ENCODE data around the gene SPATA18.

The SPATA18 gene, protein sequence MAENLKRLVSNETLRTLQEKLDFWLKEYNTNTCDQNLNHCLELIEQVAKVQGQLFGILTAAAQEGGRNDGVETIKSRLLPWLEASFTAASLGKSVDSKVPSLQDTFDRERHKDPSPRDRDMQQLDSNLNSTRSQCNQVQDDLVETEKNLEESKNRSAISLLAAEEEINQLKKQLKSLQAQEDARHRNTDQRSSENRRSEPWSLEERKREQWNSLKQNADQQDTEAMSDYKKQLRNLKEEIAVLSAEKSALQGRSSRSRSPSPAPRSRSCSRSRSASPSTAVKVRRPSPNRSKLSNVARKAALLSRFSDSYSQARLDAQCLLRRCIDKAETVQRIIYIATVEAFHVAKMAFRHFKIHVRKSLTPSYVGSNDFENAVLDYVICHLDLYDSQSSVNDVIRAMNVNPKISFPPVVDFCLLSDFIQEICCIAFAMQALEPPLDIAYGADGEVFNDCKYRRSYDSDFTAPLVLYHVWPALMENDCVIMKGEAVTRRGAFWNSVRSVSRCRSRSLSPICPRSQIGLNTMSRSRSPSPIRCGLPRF

GRCh38 chr4:52051213-52051614, at the start of gene SPATA18:
Gene SPATA18 (plus strand): TSS chr4:52051304. CDS start chr4:52051705, 401 bp downstream.
- no peak for DNase-seq

DNA sequence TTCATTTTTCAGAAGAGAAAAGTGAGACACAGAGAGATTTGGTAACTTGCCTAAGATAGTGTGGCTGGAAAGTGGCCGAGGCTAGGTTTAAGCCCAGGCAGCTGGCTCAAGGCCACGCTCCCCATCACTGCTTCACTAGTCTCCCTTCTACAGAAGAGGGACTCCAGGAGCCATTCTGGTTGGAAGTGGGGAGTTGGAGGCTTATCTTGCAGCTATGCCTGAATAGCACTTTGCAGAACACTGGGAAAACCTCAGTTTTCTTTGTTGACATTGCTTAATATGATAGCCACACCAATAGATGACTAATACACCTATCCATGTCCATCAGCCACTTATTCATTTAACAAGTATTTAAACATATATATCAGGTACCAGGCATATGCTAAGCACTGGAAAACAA, 49.5 kb upstream of the SPATA18 start:
- DNase-seq, result no peak

GRCh38 chr4:52004414-52004813, 46.7 kb upstream of the SPATA18 start:
- DNase-seq, result no peak

DNA sequence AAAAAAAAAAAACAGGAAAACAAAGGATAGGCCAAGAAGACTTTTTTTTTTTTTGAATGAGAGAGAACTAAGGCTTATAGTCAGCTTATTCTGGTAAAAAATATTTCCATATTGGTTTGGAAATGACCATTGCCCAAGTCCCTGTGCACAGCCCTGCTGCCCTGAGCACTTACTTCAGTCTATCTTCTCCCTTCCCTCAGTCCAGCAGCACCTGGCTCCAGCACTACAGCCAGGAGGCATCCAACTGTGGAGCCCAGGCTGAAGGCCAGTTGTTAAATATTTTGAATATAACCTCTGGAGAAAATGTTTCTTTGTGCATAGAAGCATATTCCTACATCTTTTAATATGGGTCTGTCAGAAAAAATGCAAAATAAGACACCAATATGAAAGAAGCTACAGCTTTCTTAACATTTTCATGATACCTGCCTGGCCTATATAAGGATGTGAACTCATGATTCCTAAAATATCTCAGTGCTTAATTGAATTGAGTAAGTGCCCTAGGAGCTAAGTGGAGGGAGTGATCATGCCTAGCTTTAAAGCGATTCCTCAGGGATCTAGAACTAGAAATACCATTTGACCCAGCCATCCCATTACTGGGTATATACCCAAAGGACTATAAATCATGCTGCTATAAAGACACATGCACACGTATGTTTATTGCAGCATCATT, 45.4 kb upstream of the SPATA18 start:
- DNase-seq, result no peak

GRCh38 chr4:52006887-52007286, 44.2 kb upstream of the SPATA18 start:
- DNase-seq, result no peak

DNA sequence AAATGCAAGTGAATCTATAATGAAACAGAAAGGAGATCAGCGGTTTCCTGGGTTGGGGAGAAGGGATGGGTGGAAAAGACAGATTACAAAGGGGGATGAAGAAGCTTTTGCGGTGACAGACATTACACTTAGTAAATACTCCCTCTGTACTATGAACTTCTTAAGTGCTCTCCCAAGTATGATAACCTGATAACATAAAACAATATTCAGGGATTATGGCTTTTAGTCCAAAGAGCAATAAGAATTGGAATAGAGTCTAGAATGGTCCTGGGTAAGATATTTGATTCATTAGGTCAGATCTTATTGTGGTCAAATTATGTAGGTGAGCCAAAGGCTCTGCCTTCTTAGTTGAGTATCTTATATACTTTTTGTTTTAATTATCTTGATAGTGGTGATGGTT, 40.1 kb upstream of the SPATA18 start:
- DNase-seq, result no peak

DNA sequence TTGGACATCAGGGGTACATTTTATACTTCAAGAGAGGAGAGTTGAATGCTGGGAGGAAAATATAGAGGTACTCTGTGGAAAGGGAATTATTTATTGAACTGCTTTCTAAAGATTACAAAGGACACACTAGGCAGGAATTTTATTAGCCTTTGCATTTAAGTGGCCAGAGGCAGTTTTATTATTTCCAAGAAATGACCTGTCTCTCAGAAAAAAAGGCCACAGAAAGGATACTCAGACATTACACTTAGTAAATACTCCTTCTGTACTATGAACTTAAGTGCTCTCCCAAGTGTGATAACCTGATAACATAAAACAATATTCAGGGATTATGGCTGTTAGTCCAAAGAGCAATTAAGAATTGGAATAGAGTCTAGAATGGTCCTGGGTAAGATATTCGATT, 38.5 kb upstream of the SPATA18 start:
- no peak for DNase-seq

DNA sequence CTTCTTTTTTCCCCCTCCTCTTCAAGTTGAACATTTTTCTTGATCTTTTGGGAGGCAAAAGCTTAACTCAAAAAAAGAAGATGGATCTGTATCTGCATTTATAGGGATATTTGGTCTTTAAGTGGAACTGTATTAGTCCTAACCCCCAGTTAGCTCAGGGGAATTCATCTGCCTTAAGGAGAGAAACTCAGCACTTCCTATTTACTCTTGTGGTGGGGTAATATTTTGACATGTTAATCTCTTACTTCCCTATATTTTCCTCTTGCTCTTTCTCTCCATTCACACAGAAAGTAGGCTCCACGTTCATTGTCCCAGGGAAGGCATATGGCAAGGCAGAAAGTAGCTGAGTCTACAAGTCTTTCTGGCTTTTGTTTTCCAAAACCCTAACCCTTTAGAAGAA, 36.2 kb upstream of the SPATA18 start:
- peak; percentile 66 for DNase-seq

GRCh38 chr4:52015366-52015765, 35.7 kb upstream of the SPATA18 start:
- peak; percentile 83 for DNase-seq

GRCh38 chr4:52016981-52017380, 34.1 kb upstream of the SPATA18 start:
- DNase-seq, result no peak

- no peak for DNase-seq
Measured at GRCh38 chr4:52017814-52018213, 33.3 kb upstream of the SPATA18 start.

GRCh38 chr4:52019936-52020657, 31.0 kb upstream of the SPATA18 start, which contains the start of gene LRRC66:
Gene LRRC66 (minus strand): TSS chr4:52020363. CDS start chr4:52017613, 2,750 bp downstream.
- DNase-seq, result peak; percentile 25

GRCh38 chr4:52028970-52029369, 22.1 kb upstream of the SPATA18 start:
- no peak for DNase-seq

- DNase-seq, result peak; percentile 4
Measured at GRCh38 chr4:52032005-52032404, 19.1 kb upstream of the SPATA18 start.

- no peak for DNase-seq
Measured at GRCh38 chr4:52035190-52035589, 15.9 kb upstream of the SPATA18 start.

DNA sequence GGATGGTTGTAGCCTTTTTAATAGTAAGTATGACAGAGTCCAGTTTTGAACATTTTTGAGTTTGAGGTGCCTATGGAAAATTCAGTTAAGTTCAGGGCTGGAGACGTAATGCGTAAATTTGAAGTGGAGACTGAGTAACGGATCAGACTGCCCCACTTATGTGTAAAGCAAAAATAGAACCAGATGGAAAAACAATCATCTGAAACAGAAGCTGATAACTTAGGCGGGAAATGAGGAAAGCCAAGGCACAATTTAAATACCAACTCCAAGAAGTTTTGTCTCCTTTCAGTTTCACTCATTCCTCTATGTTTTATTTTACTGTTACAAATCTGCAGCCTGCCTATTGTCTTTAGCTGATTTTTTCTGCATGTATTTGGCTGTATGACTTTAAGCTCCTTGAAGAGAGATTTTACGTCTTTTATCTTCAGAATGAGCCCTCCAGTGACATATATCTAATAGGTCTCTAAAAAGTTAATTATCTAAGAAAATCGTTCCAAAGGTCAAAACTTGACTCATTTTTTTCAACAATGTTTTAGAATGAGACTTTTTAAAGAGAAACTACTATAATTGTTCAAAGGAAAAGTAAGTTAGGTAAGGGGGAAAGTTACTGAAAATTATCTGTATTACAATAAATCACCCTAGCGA, 14.1 kb upstream of the SPATA18 start:
- DNase-seq, result no peak

DNA sequence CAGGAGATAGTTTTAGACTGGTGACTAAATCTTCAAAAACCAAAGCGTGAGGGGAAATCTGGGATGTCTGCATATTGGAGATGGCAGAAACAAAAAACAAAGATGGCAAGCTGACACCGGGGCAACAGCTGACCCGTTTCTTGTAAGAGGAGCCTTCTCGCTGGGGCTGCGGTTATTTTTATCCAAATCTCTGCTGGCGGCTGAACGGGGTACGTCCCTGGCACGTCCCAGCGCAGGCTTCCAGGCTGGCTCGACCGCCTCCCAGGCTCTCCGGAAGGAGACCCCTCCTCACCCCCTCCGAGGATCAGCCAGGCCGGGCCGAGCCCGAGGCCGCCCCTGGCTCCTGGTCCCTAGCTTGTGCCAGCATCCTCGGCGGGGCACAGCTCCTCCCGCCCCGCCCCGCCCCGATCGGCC, 13.4 kb upstream of the SPATA18 start:
- no peak for DNase-seq

DNA sequence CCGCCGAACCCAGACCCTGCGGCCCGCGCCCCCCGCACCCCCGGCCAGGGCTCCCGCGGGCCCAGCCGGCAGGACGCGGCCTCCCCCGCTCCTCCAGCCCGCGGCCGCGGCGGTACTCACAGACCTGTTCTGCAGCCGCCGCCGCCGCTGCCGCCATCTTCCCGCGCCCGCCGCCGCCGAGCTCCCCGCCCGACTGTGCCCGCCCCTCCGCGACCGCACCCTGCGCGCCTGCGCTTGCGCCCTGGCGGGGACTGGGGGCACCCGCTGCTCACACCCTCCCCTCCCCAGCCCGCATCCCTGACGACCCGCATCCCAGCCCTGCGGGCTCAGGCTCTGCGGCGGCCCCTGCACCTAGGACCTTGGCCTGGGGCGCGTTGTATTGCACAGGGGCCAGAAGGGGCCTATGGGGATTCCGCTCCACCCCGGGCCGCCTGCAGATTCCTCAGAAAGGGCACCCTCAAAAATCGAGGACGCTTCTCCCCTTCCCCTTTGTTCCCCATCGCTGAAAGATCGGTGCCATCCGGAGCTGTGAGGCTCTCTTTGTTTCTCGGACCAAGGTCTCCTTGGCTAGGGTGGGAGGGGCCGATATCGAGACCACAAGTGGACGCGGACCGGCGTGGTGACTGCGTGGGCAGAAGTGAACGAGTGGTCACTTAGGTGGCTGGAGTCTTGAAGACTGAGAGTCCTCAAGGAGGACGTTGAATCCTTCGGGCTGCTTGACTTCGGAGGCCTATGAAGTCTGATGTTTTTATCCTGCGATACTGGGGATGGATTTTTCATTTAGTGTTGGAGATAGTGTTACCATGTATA, 12.8 kb upstream of the SPATA18 start, which contains the start of gene SGCB:
Gene SGCB, minus strand, starts transcription at position 197 of the 810 bp plus-strand sequence. Its CDS starts 40 bp downstream, at position 157.
- DNase-seq, result no peak

- DNase-seq, result no peak
Measured at GRCh38 chr4:52045028-52045427, 6.1 kb upstream of the SPATA18 start.

DNA sequence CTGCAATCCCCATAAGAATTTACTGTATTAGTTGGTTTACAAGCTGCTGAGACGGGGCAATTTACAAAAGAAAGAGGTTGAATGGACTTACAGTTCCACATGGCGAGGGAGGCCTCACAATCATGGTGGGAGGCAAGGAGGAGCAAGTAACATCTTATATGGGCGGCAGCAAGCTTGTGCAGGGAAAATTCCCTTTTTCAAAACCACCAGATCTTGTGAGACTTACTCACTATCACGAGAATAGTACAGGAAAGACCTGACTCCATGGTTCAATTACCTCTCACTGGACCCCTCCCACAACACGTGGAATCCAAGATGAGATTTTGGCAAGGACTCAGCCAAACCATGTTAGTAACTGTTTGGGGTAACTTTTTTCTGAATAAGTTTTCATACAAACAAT, 1.8 kb upstream of the SPATA18 start:
- no peak for DNase-seq

- no peak for DNase-seq
Measured at GRCh38 chr4:52051615-52052474, 741 bp downstream of the SPATA18 start.
